Activated B cell treated with CpG ODN at 0.5 μM for 24 hours (primary cell): ENCODE measurements around the gene KCTD12. TPM values are rescaled to one million over a fixed set of nuclear protein-coding genes. Genes with fewer than 3 reads are reported as not detected.

Experiments
- ATAC-seq: fragments of 200-7000 bp; cut with Tn5 transposase; one replicate; pipeline ENCODE4 v1.10.0; 2021; ENCODE audit warnings: low read depth, mild to moderate bottlenecking, moderate library complexity
- CTCF ChIA-PET: fragments of 350-600 bp; sonication (Branson Sonifier 250); formaldehyde crosslinking; loops from one replicate; lab custom pipeline; 2021; ENCODE audit warnings: antibody characterized with exemption; lab: Charles Lee
- POLR2A ChIA-PET: fragments of 350-600 bp; sonication (Branson Sonifier 250); formaldehyde crosslinking; loops from one replicate; lab custom pipeline; 2021; ENCODE audit warnings: antibody characterized with exemption; lab: Charles Lee
- DNase-seq: peaks from one replicate; pipeline ENCODE4 v3.0.0; 2022
- H3K27ac Mint-ChIP-seq: one replicate; pipeline ENCODE4 v1.8.0; 2020; ENCODE audit warnings: mixed read lengths
- H3K27me3 Mint-ChIP-seq: one replicate; pipeline ENCODE4 v1.8.0; 2021; ENCODE audit warnings: mixed read lengths
- H3K36me3 Mint-ChIP-seq: one replicate; pipeline ENCODE4 v1.8.0; 2021; ENCODE audit warnings: low read depth, mixed read lengths
- H3K4me1 Mint-ChIP-seq: one replicate; pipeline ENCODE4 v1.8.0; 2021; ENCODE audit warnings: mixed read lengths
- H3K4me3 Mint-ChIP-seq: one replicate; pipeline ENCODE4 v1.8.0; 2020; ENCODE audit warnings: mild to moderate bottlenecking, mixed read lengths
- H3K9me3 Mint-ChIP-seq: one replicate; pipeline ENCODE4 v1.8.0; 2020; ENCODE audit warnings: mixed read lengths
- CTCF ChIP-seq: fragments of 200-600 bp; IDR thresholded peaks from one replicate; pipeline ENCODE4 v1.8.0; 2022; ENCODE audit warnings: antibody characterized with exemption, mild to moderate bottlenecking
- intact Hi-C: fragments of 100-400 bp; cut with micrococcal nuclease; formaldehyde crosslinking; loops from one replicate; pipeline ENCODE4 v1.15.1; 2024
- total RNA-seq: library from RNA; stranded (reverse); gene quantifications from 2 replicates; pipeline ENCODE4 v1.2.3, GENCODE V29; 2022

Gene KCTD12
- total RNA-seq, 1 donor from 2014 or later, result 5.5 TPM

GRCh38 chr13:76853921-76854608 lies 32.1 kb downstream of the KCTD12 start:
- H3K27me3 Mint-ChIP-seq, result peaks cover under 1% of the 10 kb centered on the region
- no peaks in the 10 kb centered on the region for H3K4me1 Mint-ChIP-seq
- no peaks in the 10 kb centered on the region for H3K36me3 Mint-ChIP-seq
- H3K4me3 Mint-ChIP-seq, result no peak overlapping the region
- H3K27ac Mint-ChIP-seq, result no peak overlapping the region
- POLR2A ChIA-PET, result interaction anchor here (0.6 kb wide), 1 partner anchor 33 kb away, joined by 4 read pairs; no protein-coding TSS in a partner anchor
- ATAC-seq (no peak), DNase-seq (no peak)
- CTCF ChIA-PET, result no interaction called here
- peaks cover under 1% of the 10 kb centered on the region for H3K9me3 Mint-ChIP-seq
- intact Hi-C loops, result no loop called here
- TF ChIP-seq CTCF, result no peak

- Mint-ChIP-seq H3K27ac (no peak overlapping the region), H3K4me3 (no peak overlapping the region), H3K9me3 (no peaks in the 10 kb centered on the region), H3K36me3 (no peaks in the 10 kb centered on the region), H3K4me1 (no peaks in the 10 kb centered on the region), H3K27me3 (no peaks in the 10 kb centered on the region)
- DNase-seq (no peak), ATAC-seq (no peak)
- intact Hi-C loops, result no loop called here
- ChIA-PET POLR2A (no interaction called here), CTCF (no interaction called here)
- TF ChIP-seq CTCF, result no peak
Measured at GRCh38 chr13:76853481-76853880, 32.7 kb downstream of the KCTD12 start.

- no peaks in the 10 kb centered on the region for H3K9me3 Mint-ChIP-seq
- CTCF ChIA-PET, result no interaction called here
Measured at GRCh38 chr13:76852986-76853385, 33.2 kb downstream of the KCTD12 start.

GRCh38 chr13:76851961-76852360 lies 34.2 kb downstream of the KCTD12 start:
- intact Hi-C loops, result no loop called here
- ChIA-PET POLR2A (no interaction called here), CTCF (no interaction called here)
- Mint-ChIP-seq H3K27me3 (no peaks in the 10 kb centered on the region), H3K9me3 (no peaks in the 10 kb centered on the region), H3K36me3 (no peaks in the 10 kb centered on the region), H3K4me1 (no peaks in the 10 kb centered on the region), H3K27ac (no peak overlapping the region), H3K4me3 (no peak overlapping the region)
- ATAC-seq (no peak), DNase-seq (no peak)
- TF ChIP-seq CTCF, result no peak

More at GRCh38 chr13:76852986-76853385, 33.2 kb downstream of the KCTD12 start:
- TF ChIP-seq CTCF, result no peak
- POLR2A ChIA-PET, result no interaction called here
- DNase-seq, result no peak
- intact Hi-C loops, result no loop called here
- no peak for ATAC-seq
- Mint-ChIP-seq H3K27me3 (no peaks in the 10 kb centered on the region), H3K4me3 (no peak overlapping the region), H3K27ac (no peak overlapping the region), H3K4me1 (no peaks in the 10 kb centered on the region), H3K36me3 (no peaks in the 10 kb centered on the region)

- Mint-ChIP-seq H3K27ac (no peak overlapping the region), H3K4me3 (no peak overlapping the region), H3K4me1 (no peaks in the 10 kb centered on the region), H3K27me3 (no peaks in the 10 kb centered on the region), H3K9me3 (no peaks in the 10 kb centered on the region), H3K36me3 (no peaks in the 10 kb centered on the region)
- no peak for TF ChIP-seq CTCF
- intact Hi-C loops, result no loop called here
- ChIA-PET CTCF (no interaction called here), POLR2A (no interaction called here)
- ATAC-seq, result no peak
- DNase-seq, result no peak
Measured at GRCh38 chr13:76849493-76849892, 36.7 kb downstream of the KCTD12 start.
